ENCODE results near the gene EZH2. TPM values are rescaled to one million over a fixed set of nuclear protein-coding genes. Genes with fewer than 3 reads are reported as not detected.

Gene EZH2
- total RNA-seq, 1 donor from 2014 or later, result 13.8 TPM

- Mint-ChIP-seq H3K27me3 (ENCODE audit: low read depth, unreplicated experiment) (no peaks in the 10 kb centered on the region), H3K27ac (ENCODE audit: unreplicated experiment) (no peak overlapping the region), H3K4me1 (ENCODE audit: low read depth, unreplicated experiment) (peaks cover 1% of the 10 kb centered on the region), H3K9me3 (ENCODE audit: unreplicated experiment) (peaks cover 5% of the 10 kb centered on the region), H3K4me3 (ENCODE audit: unreplicated experiment) (no peak overlapping the region), H3K36me3 (ENCODE audit: low read depth, unreplicated experiment) (no peaks in the 10 kb centered on the region)
- no peak overlapping the region for H3K4me3 ChIP-seq (ENCODE audit: insufficient read depth, low read depth, low read length)
- DNase-seq (ENCODE audit: low read depth) (no peak), FAIRE-seq (no peak)
- H2AFZ ChIP-seq (ENCODE audit: low read depth, low read length), result no peak overlapping the region
- H3K79me2 ChIP-seq (ENCODE audit: insufficient read depth, low read length), result peaks cover 97% of the 10 kb centered on the region
- H3K4me2 ChIP-seq (ENCODE audit: low read length), result no peak overlapping the region
- no peak overlapping the region for H3K27ac ChIP-seq (ENCODE audit: low read depth, low read length)
- H3K27me3 ChIP-seq (ENCODE audit: insufficient read depth, low read length), result no peaks in the 10 kb centered on the region
- H3K9ac ChIP-seq (ENCODE audit: low read length), result no peak overlapping the region
- no peaks in the 10 kb centered on the region for H3K4me1 ChIP-seq (ENCODE audit: insufficient read depth, low read length)
- no peaks in the 10 kb centered on the region for H3K36me3 ChIP-seq (ENCODE audit: insufficient read depth, low read length)
- peaks cover 28% of the 10 kb centered on the region for H4K20me1 ChIP-seq (ENCODE audit: insufficient read depth, low read length)
- no peak for TF ChIP-seq EZH2 (IDR thresholded peaks at IDR 0.05; ENCODE audit: insufficient read depth, low read length)
- no peak for TF ChIP-seq CTCF (IDR thresholded peaks at IDR 0.05; ENCODE audit: insufficient read depth, low read depth, low read length)
- no peaks in the 10 kb centered on the region for H3K9me3 ChIP-seq (ENCODE audit: insufficient read depth, low read depth, low read length)
These were observed 17.7 kb downstream of the EZH2 start for GRCh38 chr7:148866362-148866761.

GRCh38 chr7:148865283-148865682 is 18.8 kb downstream of the EZH2 start:
- Histone ChIP-seq H3K36me3 (ENCODE audit: insufficient read depth, low read length) (no peaks in the 10 kb centered on the region), H3K4me1 (ENCODE audit: insufficient read depth, low read length) (no peaks in the 10 kb centered on the region), H3K9me3 (ENCODE audit: insufficient read depth, low read depth, low read length) (no peaks in the 10 kb centered on the region), H3K27ac (ENCODE audit: low read depth, low read length) (no peak overlapping the region), H3K79me2 (ENCODE audit: insufficient read depth, low read length) (peaks cover 95% of the 10 kb centered on the region), H3K27me3 (ENCODE audit: insufficient read depth, low read length) (no peaks in the 10 kb centered on the region), H3K4me2 (ENCODE audit: low read length) (no peak overlapping the region), H4K20me1 (ENCODE audit: insufficient read depth, low read length) (peaks cover 28% of the 10 kb centered on the region), H3K4me3 (ENCODE audit: insufficient read depth, low read depth, low read length) (no peak overlapping the region), H3K9ac (ENCODE audit: low read length) (no peak overlapping the region), H2AFZ (ENCODE audit: low read depth, low read length) (no peak overlapping the region)
- Mint-ChIP-seq H3K4me3 (ENCODE audit: unreplicated experiment) (no peak overlapping the region), H3K4me1 (ENCODE audit: low read depth, unreplicated experiment) (peaks cover 1% of the 10 kb centered on the region), H3K9me3 (ENCODE audit: unreplicated experiment) (peaks cover 5% of the 10 kb centered on the region), H3K27me3 (ENCODE audit: low read depth, unreplicated experiment) (no peaks in the 10 kb centered on the region), H3K27ac (ENCODE audit: unreplicated experiment) (no peak overlapping the region), H3K36me3 (ENCODE audit: low read depth, unreplicated experiment) (no peaks in the 10 kb centered on the region)
- TF ChIP-seq EZH2 (IDR thresholded peaks at IDR 0.05; ENCODE audit: insufficient read depth, low read length), result no peak
- no peak for TF ChIP-seq CTCF (IDR thresholded peaks at IDR 0.05; ENCODE audit: insufficient read depth, low read depth, low read length)
- DNase-seq (ENCODE audit: low read depth), result no peak
- FAIRE-seq, result no peak

GRCh38 chr7:148863324-148863723 is 20.8 kb downstream of the EZH2 start:
- Histone ChIP-seq H4K20me1 (ENCODE audit: insufficient read depth, low read length) (peaks cover 22% of the 10 kb centered on the region), H3K79me2 (ENCODE audit: insufficient read depth, low read length) (peaks cover 95% of the 10 kb centered on the region), H2AFZ (ENCODE audit: low read depth, low read length) (no peak overlapping the region), H3K9ac (ENCODE audit: low read length) (no peak overlapping the region), H3K36me3 (ENCODE audit: insufficient read depth, low read length) (no peaks in the 10 kb centered on the region), H3K4me3 (ENCODE audit: insufficient read depth, low read depth, low read length) (no peak overlapping the region), H3K9me3 (ENCODE audit: insufficient read depth, low read depth, low read length) (no peaks in the 10 kb centered on the region), H3K4me2 (ENCODE audit: low read length) (no peak overlapping the region), H3K4me1 (ENCODE audit: insufficient read depth, low read length) (no peaks in the 10 kb centered on the region), H3K27ac (ENCODE audit: low read depth, low read length) (no peak overlapping the region), H3K27me3 (ENCODE audit: insufficient read depth, low read length) (no peaks in the 10 kb centered on the region)
- Mint-ChIP-seq H3K4me3 (ENCODE audit: unreplicated experiment) (no peak overlapping the region), H3K27ac (ENCODE audit: unreplicated experiment) (no peak overlapping the region), H3K4me1 (ENCODE audit: low read depth, unreplicated experiment) (peaks cover 1% of the 10 kb centered on the region), H3K36me3 (ENCODE audit: low read depth, unreplicated experiment) (no peaks in the 10 kb centered on the region), H3K9me3 (ENCODE audit: unreplicated experiment) (peaks cover 5% of the 10 kb centered on the region), H3K27me3 (ENCODE audit: low read depth, unreplicated experiment) (no peaks in the 10 kb centered on the region)
- no peak for TF ChIP-seq CTCF (IDR thresholded peaks at IDR 0.05; ENCODE audit: insufficient read depth, low read depth, low read length)
- no peak for TF ChIP-seq EZH2 (IDR thresholded peaks at IDR 0.05; ENCODE audit: insufficient read depth, low read length)
- DNase-seq (ENCODE audit: low read depth), result no peak
- no peak for FAIRE-seq

All from astrocyte (in vitro differentiated cells and primary cell).